Islet precursor cell (in vitro differentiated cells): ENCODE measurements around the gene SLC16A12.
A peak's percentile ranks its signal among the peaks of the same experiment; 100 is the strongest.
"Not testable (repeated sequence)": the region's sequence is repeated elsewhere in the genome, so short reads cannot be mapped to it uniquely, and the experiment has no call there.

Experiments
- DNase-seq: peaks from one replicate; pipeline ENCODE4 v3.0.0-alpha.2; 2018

SLC16A12 gene

GRCh38 chr10:89468191-89468965 is 67.0 kb downstream of the SLC16A12 start:
- no peak for DNase-seq

- DNase-seq, result peak; percentile 83
These were observed 68.8 kb downstream of the SLC16A12 start for GRCh38 chr10:89466599-89467035.

GRCh38 chr10:89465196-89465595 is 70.2 kb downstream of the SLC16A12 start:
- no peak for DNase-seq

DNA sequence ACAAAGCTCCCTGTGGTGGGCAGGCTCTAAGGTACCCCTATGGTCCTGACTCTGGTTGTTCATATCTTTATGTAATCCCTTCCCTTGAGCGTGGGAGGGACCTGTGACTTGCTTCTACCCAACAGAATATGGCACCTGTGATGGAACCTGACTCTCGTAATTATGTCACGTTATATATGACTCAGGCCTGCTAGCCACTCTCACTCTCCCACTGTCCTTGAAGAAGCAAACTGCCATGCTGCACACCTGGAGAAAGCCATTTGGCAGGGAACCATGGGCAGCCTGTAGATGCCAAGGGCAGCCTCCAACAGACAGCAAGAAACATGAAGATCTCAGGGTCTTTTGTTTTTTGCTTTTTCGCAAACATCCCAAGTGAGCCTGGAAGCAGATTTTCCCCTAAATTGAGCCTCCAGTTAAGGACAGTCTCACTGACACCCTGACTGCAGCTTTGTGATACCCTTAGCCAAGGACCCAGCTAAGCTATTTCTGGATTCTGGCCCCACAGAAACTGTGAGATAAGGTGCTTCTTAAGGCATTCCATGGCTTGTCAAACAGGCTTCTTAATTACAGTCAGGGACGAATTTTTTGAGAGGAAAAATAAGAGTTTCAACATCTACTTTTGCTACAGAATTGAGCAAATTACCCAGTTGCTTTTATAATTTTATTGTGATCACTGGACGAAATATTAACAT is 71.4 kb downstream of the SLC16A12 start:
- DNase-seq, result no peak

- DNase-seq, result no peak
These were observed 76.6 kb downstream of the SLC16A12 start for GRCh38 chr10:89458784-89459183.

GRCh38 chr10:89458291-89458690 is 77.1 kb downstream of the SLC16A12 start:
- DNase-seq, result no peak

- no peak for DNase-seq
These were observed 80.6 kb downstream of the SLC16A12 start for GRCh38 chr10:89454561-89455347.

DNA sequence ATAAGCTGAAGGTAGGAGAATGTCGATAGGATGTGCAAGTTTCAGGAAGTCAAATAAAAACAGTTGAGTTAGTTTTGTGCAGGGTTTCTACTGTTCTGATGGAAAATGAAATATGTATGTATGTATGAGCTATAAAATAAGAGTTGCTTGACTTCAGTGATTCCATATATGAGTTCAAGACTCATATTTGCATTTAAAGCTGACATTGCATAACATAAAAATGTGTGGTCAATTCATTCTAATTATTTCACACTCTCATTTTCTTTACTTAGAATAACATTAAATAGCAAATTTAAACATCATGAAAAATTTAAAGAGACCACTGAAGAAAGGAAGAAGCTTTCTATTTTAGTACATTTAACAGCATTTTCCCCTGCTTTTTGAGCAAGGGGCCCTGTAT is 83.2 kb downstream of the SLC16A12 start:
- no peak for DNase-seq

DNA sequence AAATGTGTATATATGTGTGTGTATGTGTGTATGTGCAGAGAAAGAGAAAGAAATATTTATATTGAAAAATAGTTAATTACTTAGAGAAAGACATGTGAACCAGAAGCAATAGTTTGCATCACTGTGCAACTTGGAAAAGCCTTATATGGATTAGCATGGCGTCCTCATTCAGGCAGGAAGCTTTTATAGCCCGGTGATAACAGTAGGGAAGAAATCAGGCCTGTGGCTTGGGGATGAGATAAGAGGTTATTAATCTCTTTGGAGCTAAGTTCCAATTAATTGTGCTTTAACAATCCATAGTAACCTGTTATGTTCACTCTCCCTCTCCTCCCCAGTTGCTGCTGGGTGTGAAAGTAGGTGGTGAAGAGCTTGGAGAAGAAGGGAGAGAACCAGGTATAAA is 84.5 kb downstream of the SLC16A12 start:
- DNase-seq, result no peak

- not testable (repeated sequence) for DNase-seq
These were observed 90.6 kb downstream of the SLC16A12 start for GRCh38 chr10:89444819-89445218.

- DNase-seq, result no peak
These were observed 93.1 kb downstream of the SLC16A12 start for GRCh38 chr10:89442289-89442688.

DNA sequence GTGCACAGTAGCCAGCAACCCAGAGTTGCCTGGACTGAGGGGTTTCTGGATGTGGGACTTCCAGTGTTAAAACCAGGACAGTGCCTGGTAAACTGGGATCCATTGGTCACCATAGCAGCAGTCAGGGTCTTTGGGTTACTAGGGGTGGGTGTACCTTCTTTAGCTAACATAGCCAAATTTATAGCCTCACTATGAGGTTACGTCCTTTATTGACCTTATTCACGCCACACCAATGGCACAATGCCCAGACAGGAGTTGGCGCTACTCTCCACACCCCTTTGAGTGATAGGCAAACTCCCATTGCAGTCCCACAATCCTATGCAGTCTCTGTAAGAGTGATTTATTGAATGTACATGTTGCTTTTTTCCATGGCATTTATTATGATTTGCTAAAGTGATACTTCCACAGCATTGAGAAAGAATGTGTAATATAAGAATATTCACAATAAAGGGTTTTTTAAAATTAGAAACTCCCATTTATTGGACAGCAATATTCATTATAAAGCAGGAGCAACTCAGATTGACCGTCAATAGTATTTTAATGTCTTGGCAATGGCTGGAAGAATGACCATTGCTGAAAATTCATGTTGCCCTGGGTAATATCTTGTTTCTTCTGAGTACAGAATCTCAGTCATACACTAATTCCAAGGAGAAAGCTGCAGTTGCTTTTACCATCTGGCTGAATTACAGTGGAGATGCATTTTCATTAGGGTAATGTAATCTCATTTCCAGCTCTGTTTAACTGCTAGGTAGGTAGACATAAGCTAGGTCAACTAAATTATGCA is 95.0 kb downstream of the SLC16A12 start:
- no peak for DNase-seq

DNA sequence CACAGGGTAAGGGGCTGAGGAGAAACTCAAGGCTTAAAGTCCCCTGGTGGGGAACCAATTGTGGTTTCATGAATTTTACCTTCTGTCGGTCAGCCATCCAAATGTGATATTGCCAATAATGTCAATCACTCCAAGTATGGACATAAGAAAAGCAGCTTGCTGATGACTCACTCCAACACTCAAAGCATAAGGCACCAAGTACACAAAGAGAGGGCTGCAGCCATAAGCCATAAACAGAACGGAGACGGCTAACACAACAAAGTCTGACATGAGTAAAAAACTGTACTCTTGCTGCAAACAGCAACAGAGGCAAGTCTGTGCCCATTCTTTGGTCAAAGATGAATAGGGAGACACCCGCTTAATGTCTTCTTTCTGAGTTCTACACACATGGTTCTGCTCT is 96.9 kb downstream of the SLC16A12 start:
- no peak for DNase-seq

GRCh38 chr10:89431977-89432376 is 103.4 kb downstream of the SLC16A12 start:
- DNase-seq, result no peak

DNA sequence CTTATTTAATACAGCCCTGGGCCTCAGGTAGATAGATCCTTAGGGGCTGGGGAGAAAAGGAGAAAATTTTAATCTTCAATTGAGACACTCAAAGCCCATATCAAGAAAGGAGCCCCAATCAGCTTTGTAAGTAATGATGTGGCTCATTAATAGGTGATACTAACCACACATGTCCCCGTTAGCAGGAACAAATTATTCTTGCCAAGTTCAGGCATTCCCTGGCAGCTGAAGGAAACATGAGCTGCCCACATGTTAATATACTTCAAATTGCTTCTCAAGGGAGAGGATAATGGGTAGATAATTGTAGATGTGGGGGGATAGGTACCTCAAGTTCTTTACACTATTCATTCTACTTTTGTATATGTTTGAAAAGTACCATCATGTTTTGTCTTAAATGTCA is 106.5 kb downstream of the SLC16A12 start:
- DNase-seq, result no peak

DNA sequence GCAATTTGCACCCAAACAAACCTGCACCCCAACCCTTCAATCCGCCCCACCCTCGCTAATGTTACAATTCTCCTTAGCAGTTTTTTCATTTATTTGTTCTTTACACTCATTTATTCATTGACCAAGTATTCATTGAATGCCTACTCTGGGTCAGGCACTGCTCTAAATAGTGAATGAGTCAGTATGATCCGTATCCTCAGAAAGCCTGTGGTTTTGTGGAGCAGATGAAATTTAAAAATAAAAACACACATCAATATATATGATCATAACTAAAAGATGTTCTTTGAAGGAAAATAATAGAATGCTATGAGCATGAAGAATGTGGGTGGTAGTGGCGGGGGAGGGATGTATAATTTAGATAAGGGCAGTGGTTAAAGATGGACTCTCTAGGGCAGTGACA is 107.8 kb downstream of the SLC16A12 start:
- DNase-seq, result no peak

DNA sequence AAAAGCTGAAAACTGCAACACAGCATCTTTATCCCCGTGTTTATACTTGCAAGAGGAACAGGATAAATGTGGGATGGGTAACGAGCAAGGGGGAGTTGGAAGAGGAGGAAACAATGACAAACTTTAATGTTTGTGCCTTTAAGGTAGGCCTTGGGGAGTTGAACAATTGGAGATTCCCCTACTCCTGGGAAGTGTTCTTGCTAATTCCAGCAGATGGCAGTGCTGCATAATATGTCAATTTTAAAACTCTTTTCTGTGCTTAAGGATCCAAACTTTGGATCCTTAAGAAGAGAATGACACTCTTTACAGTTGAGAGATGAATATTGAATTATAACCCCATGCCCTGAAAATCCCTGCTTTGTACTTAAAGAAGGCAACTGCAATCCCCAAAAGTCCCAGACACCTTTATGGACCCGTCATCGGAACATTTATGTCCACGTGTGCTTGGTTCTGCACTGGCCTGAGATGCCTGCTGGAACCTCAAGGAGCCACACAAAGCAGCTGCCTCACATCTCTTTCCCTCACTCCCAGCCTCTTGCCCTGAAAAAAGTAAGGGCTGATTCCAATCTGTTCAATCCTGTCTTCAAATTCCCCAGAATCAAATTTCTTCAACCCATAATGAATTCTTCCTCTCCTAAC is 109.0 kb downstream of the SLC16A12 start:
- DNase-seq, result no peak

DNA sequence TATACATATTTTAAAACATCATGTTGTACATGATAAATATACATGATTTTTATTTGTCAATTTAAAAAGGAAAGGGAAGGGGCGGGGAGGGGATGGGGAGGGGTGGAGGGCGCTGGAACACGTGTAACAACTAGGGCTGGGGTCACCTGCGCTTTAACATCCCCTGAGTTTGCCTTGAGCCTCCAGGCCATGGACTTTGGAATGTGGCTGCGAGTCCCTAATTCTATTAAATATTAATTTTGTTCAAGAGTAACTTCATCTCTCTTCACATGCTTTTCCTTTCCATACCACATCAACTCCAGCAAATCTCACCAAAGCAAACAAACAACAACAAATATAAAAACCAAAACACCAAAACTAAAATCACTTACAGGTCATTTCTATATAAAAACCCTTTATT is 110.4 kb downstream of the SLC16A12 start:
- no peak for DNase-seq

DNA sequence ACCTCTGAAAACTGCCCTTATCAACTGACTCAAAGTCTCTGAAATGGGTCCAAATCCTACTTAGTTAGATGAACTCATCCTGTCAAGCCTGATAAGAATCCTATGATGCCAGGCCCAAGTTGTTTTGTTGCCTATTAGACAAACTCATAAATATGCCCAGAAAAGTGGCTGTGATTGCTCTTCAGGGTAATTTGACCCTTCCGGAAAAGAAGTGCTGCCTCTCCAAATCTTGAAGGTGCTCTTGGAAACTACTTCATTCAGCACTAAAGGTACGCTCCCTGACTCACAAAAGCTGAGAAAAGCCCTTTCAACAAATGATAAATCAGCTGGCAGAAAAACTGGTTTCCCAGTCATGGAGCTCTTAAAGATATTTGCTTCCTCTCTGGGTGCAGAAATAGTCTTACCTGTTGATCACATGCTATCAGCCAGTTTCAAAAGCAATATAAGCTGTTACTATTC is 114.3 kb downstream of the SLC16A12 start:
- no peak for DNase-seq

DNA sequence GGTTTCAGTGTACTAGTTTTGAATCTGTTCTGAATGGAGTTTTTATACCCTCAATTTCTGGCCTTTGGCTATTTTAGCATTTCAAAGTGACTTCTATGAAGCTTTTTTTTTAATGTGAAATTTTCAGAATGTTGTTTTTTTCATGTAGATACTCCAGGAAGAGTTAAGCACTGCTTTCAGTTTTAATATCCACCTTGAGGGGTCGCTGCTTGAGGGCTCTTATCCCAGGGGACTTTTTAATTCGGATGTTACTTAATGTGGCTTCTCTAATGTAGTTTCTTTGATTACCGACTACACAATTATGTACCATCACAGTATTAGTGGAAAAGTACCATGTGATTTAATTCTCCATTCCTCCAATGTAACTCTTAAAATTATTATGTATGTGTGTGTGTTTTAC is 115.8 kb downstream of the SLC16A12 start:
- no peak for DNase-seq

GRCh38 chr10:89416465-89416864 is 118.9 kb downstream of the SLC16A12 start:
- no peak for DNase-seq
